GM18517 (cell line): Measurements from ENCODE around the gene KRT13.

Source experiments
- ATAC-seq: cut with Tn5 transposase; IDR thresholded peaks from one replicate; pipeline ENCODE4 v1.9.1; 2021; ENCODE audit warnings: mild to moderate bottlenecking, moderate library complexity; ENCODE audit not compliant: unreplicated experiment

The KRT13 gene

GRCh38 chr17:41537990-41538389 lies 32.6 kb upstream of the KRT13 start:
- no peak for ATAC-seq

DNA sequence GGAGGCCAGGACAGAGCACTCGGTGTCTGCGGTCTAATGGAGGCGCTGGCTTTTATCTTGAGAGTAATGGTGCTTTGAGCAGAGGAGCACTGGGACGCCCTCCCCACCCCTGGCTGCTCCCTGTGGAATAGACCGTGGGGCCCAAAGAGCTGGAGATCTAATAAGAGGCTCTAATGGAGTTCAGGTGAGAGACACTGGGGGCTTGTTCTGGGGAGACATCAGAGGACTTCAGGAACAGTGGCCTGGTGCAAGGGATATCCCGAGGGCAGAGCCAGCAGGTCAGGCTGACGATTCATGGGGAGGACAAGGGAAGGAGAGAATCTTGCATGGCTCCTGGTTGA lies 32.2 kb upstream of the KRT13 start:
- ATAC-seq: no peak

- ATAC-seq: no peak
These were observed 31.6 kb upstream of the KRT13 start for GRCh38 chr17:41536741-41537613.

GRCh38 chr17:41535764-41536481 lies 30.5 kb upstream of the KRT13 start:
- no peak for ATAC-seq

GRCh38 chr17:41534899-41535546 lies 29.6 kb upstream of the KRT13 start:
- no peak for ATAC-seq

- no peak for ATAC-seq
These were observed 28.2 kb upstream of the KRT13 start for GRCh38 chr17:41533613-41534012.

DNA sequence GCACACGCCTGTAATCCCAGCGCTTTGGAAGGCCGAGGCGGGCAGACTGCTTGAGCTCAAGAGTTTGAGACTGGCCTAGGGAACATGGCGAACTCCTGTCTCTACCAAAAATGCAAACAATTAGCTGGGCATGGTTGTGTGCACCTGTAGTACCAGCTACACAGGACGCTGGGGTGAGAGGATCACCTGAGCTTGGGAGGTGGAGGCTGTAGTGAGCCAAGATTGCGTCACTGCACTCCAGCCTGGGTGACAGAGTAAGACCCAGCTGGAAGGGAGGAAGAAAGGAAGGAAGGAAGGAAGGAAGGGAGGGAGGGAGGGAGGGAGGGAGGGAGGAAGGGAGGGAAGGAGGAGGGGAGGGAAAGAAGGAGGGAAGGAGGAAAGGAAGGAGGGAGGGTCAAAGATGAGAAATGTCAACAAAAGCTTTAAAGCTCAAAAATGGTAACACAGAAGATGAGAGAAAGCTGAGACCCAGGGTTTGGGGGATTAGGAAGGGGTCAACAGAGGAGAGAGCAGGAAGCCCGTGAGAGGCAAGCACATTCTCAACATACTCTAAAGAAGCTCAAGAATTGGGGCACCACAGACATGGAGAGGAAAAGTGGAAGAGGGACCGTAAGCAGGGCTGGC lies 27.6 kb upstream of the KRT13 start:
- no peak for ATAC-seq

GRCh38 chr17:41531993-41532392 lies 26.6 kb upstream of the KRT13 start:
- ATAC-seq: no peak

GRCh38 chr17:41530062-41531048 lies 24.9 kb upstream of the KRT13 start:
- ATAC-seq: no peak

DNA sequence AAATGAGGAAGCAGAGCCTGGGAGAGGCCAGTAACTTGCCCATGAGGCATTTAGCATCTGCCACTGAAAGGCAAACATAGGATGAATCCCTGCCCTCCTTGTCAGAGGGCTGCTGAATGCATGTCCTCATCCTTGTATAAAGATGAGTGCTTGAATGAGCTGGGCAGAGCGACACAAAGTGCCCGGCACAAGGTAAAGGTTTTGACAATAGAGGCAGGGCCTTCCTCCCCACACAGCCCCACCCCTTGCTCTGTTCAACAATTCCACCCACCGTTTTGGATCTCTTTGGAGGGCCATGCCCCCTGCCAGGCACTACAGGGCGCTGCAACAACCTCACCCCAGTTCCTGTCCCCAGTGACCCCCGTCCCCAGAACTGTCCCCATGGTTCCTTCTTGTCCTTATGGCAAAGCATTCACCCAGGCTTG lies 24.1 kb upstream of the KRT13 start:
- ATAC-seq: no peak

DNA sequence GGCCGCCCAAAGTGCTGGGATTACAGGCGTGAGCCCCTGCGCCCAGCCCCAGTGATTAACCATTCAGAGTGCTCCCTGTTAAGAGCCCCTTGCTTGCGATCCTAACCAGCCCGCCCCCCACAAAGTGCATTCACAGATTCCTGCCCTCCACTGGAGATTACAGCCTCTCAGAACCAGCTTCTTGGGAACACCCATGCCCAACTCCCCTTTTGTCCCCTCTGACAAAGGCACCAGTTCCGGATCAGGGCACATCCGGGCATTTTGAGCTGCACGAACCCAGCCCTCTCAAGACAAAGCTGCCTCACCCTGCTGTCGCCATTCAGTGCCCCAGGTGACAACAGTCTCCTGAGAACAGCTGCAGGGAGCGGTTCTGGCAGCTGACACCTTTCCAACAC lies 23.5 kb upstream of the KRT13 start:
- no peak for ATAC-seq

- ATAC-seq: no peak
These were observed 21.9 kb upstream of the KRT13 start for GRCh38 chr17:41527063-41528023.

DNA sequence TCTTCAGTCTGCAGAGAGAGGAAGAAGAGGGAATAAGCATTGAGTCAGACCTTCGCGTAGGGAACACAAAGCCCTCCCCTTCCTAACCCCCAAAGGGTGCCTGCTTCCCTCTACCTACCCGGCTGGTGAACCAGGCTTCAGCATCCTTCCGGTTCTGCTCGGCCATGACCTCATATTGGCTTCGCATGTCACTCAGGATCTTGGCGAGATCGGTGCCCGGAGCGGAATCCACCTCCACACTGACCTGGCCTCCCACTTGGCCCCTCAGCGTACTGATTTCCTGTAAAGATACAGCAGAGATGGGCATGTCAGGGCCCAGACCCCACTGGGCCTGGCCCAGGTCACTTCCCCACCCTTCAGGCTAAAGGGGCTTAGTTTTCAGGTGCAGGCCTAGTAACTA lies 18.8 kb upstream of the KRT13 start:
- ATAC-seq: no peak

DNA sequence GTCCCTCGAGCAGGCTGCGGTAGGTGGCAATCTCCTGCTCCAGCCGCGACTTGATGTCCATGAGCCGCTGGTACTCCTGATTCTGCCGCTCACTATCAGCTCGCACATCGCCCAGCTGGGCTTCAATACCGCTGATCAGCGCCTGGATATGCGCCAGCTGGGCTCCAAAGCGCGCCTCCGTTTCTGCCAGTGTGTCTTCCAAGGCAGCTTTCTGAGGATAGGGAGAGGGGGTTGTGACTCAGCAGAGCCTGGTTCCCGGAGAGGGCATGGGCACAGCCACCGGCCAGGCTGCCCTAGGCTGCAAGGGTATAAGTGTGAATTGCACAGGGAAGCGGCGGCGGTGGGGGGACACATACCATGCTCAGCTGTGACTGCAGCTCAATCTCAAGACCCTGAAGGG lies 18.4 kb upstream of the KRT13 start:
- ATAC-seq: no peak

GRCh38 chr17:41523225-41523593 lies 17.8 kb upstream of the KRT13 start:
- no peak for ATAC-seq

GRCh38 chr17:41522301-41523224 lies 17.2 kb upstream of the KRT13 start:
- no peak for ATAC-seq

GRCh38 chr17:41521574-41522261 lies 16.3 kb upstream of the KRT13 start:
- no peak for ATAC-seq
